Activated CD4-positive, alpha-beta memory T cell treated with anti-CD3 and anti-CD28 coated beads, Interleukin-2, amount 10 ng/mL, durations not matched to agents 7 days and 5 days (primary cell): ENCODE measurements around the gene ENC1. TPM values are rescaled to one million over a fixed set of nuclear protein-coding genes. Genes with fewer than 3 reads are reported as not detected.
A peak's percentile ranks its signal among the peaks of the same experiment; 100 is the strongest.

Source experiments
- CTCF ChIA-PET: fragments of 350-600 bp; sonication (Branson Sonifier 250); formaldehyde crosslinking; loops from one replicate; lab custom pipeline; 2021; ENCODE audit warnings: antibody characterized with exemption, inconsistent platforms; lab: Charles Lee
- POLR2A ChIA-PET: fragments of 350-600 bp; sonication (Branson Sonifier 250); formaldehyde crosslinking; loops from one replicate; lab custom pipeline; 2021; ENCODE audit warnings: antibody characterized with exemption; lab: Charles Lee
- DNase-seq: peaks from one replicate; pipeline ENCODE4 v3.0.0-alpha.2; 2020
- H3K27ac Mint-ChIP-seq: one replicate; pipeline ENCODE4 v1.8.0; 2021; ENCODE audit warnings: mild to moderate bottlenecking, mixed read lengths
- H3K27me3 Mint-ChIP-seq: one replicate; pipeline ENCODE4 v1.8.0; 2021; ENCODE audit warnings: mixed read lengths
- H3K36me3 Mint-ChIP-seq: one replicate; pipeline ENCODE4 v1.8.0; 2021; ENCODE audit warnings: low read depth, mixed read lengths
- H3K4me1 Mint-ChIP-seq: one replicate; pipeline ENCODE4 v1.8.0; 2021; ENCODE audit warnings: mixed read lengths
- H3K4me3 Mint-ChIP-seq: one replicate; pipeline ENCODE4 v1.8.0; 2021; ENCODE audit warnings: mild to moderate bottlenecking, mixed read lengths
- H3K9me3 Mint-ChIP-seq: one replicate; pipeline ENCODE4 v1.8.0; 2021; ENCODE audit warnings: mixed read lengths
- total RNA-seq, 2 experiments: library from RNA; stranded (reverse); gene quantifications; one replicate each; pipeline ENCODE4 v1.2.3, GENCODE V29; 2021

ENC1 gene
- total RNA-seq, 2 experiments from 2014 or later = 0.43 to 0.73 TPM

- H3K4me3 Mint-ChIP-seq = no peak overlapping the region
- peaks cover 12% of the 10 kb centered on the region for H3K27me3 Mint-ChIP-seq
- POLR2A ChIA-PET = no interaction called here
- peaks cover 1% of the 10 kb centered on the region for H3K4me1 Mint-ChIP-seq
- DNase-seq = no peak
- CTCF ChIA-PET = no interaction called here
- no peaks in the 10 kb centered on the region for H3K36me3 Mint-ChIP-seq
- no peaks in the 10 kb centered on the region for H3K9me3 Mint-ChIP-seq
- no peak overlapping the region for H3K27ac Mint-ChIP-seq
Measured at GRCh38 chr5:74651710-74652109, 11.2 kb upstream of the ENC1 start.

- no peaks in the 10 kb centered on the region for H3K9me3 Mint-ChIP-seq
- H3K27ac Mint-ChIP-seq = no peak overlapping the region
- peaks cover 14% of the 10 kb centered on the region for H3K27me3 Mint-ChIP-seq
- H3K4me1 Mint-ChIP-seq = peaks cover 1% of the 10 kb centered on the region
- ChIA-PET CTCF (interaction anchor here (1.0 to 1.8 kb wide), 8 partner anchors 8 to 747 kb away, joined by 3 to 12 read pairs (median 4); partner anchors contain the start of gene ENC1), POLR2A (interaction anchor here (1.3 kb wide), 1 partner anchor 10 kb away, joined by 3 read pairs; the partner anchor contains the start of gene ENC1)
- no peak overlapping the region for H3K4me3 Mint-ChIP-seq
- H3K36me3 Mint-ChIP-seq = no peaks in the 10 kb centered on the region
- no peak for DNase-seq
Measured at GRCh38 chr5:74649421-74649973, 9.0 kb upstream of the ENC1 start.

- ChIA-PET CTCF (interaction anchor here (1.0 to 1.8 kb wide), 9 partner anchors 8 to 747 kb away, joined by 3 to 12 read pairs (median 4); partner anchors contain the start of gene ENC1), POLR2A (interaction anchor here (1.3 kb wide), 1 partner anchor 9 kb away, joined by 3 read pairs; the partner anchor contains the start of gene ENC1)
- Mint-ChIP-seq H3K9me3 (no peaks in the 10 kb centered on the region), H3K4me3 (no peak overlapping the region), H3K36me3 (no peaks in the 10 kb centered on the region), H3K4me1 (peaks cover 1% of the 10 kb centered on the region), H3K27me3 (peaks cover 20% of the 10 kb centered on the region), H3K27ac (no peak overlapping the region)
- peak; percentile 42 for DNase-seq
Measured at GRCh38 chr5:74648835-74649293, 8.3 kb upstream of the ENC1 start.

GRCh38 chr5:74647096-74647495 is 6.6 kb upstream of the ENC1 start:
- CTCF ChIA-PET = interaction anchor here (1.1 to 3.5 kb wide), 2 partner anchors 743 to 745 kb away, joined by 3 to 21 read pairs; no protein-coding TSS in a partner anchor

GRCh38 chr5:74643111-74643562 is 2.6 kb upstream of the ENC1 start:
- CTCF ChIA-PET = interaction anchor here (1.6 to 3.7 kb wide), 2 partner anchors 16 to 741 kb away, joined by 4 to 20 read pairs; no protein-coding TSS in a partner anchor
- POLR2A ChIA-PET = interaction anchor here (1.0 kb wide), 1 partner anchor 12 kb away, joined by 4 read pairs; no protein-coding TSS in a partner anchor
- H3K4me3 Mint-ChIP-seq = no peak overlapping the region
- no peak for DNase-seq
- no peak overlapping the region for H3K27ac Mint-ChIP-seq
- H3K9me3 Mint-ChIP-seq = no peaks in the 10 kb centered on the region
- H3K27me3 Mint-ChIP-seq = peaks cover 42% of the 10 kb centered on the region
- peaks cover 30% of the 10 kb centered on the region for H3K4me1 Mint-ChIP-seq
- H3K36me3 Mint-ChIP-seq = no peaks in the 10 kb centered on the region

More at GRCh38 chr5:74647096-74647495, 6.6 kb upstream of the ENC1 start:
- H3K9me3 Mint-ChIP-seq = no peaks in the 10 kb centered on the region
- no peak overlapping the region for H3K4me3 Mint-ChIP-seq
- no peak overlapping the region for H3K27ac Mint-ChIP-seq
- POLR2A ChIA-PET = no interaction called here
- H3K4me1 Mint-ChIP-seq = peaks cover 3% of the 10 kb centered on the region
- no peak for DNase-seq
- peaks cover 36% of the 10 kb centered on the region for H3K27me3 Mint-ChIP-seq
- H3K36me3 Mint-ChIP-seq = no peaks in the 10 kb centered on the region

GRCh38 chr5:74642543-74642863 is 2.0 kb upstream of the ENC1 start:
- Mint-ChIP-seq H3K36me3 (no peaks in the 10 kb centered on the region), H3K4me1 (peaks cover 31% of the 10 kb centered on the region), H3K27me3 (peaks cover 45% of the 10 kb centered on the region), H3K4me3 (no peak overlapping the region), H3K9me3 (no peaks in the 10 kb centered on the region), H3K27ac (no peak overlapping the region)
- no peak for DNase-seq
- POLR2A ChIA-PET = interaction anchor here (1.0 to 1.5 kb wide), 2 partner anchors 11 to 66 kb away, joined by 4 to 6 read pairs; no protein-coding TSS in a partner anchor
- CTCF ChIA-PET = interaction anchor here (1.6 to 3.7 kb wide), 2 partner anchors 17 to 740 kb away, joined by 4 to 20 read pairs; no protein-coding TSS in a partner anchor

- no peaks in the 10 kb centered on the region for H3K36me3 Mint-ChIP-seq
- peak overlapping the region; percentile 73 for H3K4me3 Mint-ChIP-seq
- POLR2A ChIA-PET = interaction anchor here (0.7 to 1.5 kb wide), 4 partner anchors 45 to 740 kb away, joined by 3 to 6 read pairs (median 4); no protein-coding TSS in a partner anchor
- CTCF ChIA-PET = interaction anchor here (0.8 to 3.7 kb wide), 6 partner anchors 8 to 739 kb away, joined by 3 to 20 read pairs (median 4); no protein-coding TSS in a partner anchor
- H3K4me1 Mint-ChIP-seq = peaks cover 31% of the 10 kb centered on the region
- H3K27me3 Mint-ChIP-seq = peaks cover 48% of the 10 kb centered on the region
- no peaks in the 10 kb centered on the region for H3K9me3 Mint-ChIP-seq
- no peak overlapping the region for H3K27ac Mint-ChIP-seq
- no peak for DNase-seq
Measured at GRCh38 chr5:74641735-74642542, 1.4 kb upstream of the ENC1 start.

- peak overlapping the region; percentile 73 for H3K4me3 Mint-ChIP-seq
- CTCF ChIA-PET = interaction anchor here (0.6 to 3.7 kb wide), 16 partner anchors 7 to 739 kb away, joined by 3 to 20 read pairs (median 4); no protein-coding TSS in a partner anchor
- peak; percentile 39 for DNase-seq
- peaks cover 48% of the 10 kb centered on the region for H3K27me3 Mint-ChIP-seq
- no peaks in the 10 kb centered on the region for H3K9me3 Mint-ChIP-seq
- POLR2A ChIA-PET = interaction anchor here (0.7 to 2.2 kb wide), 7 partner anchors 10 to 739 kb away, joined by 3 to 9 read pairs (median 4); no protein-coding TSS in a partner anchor
- H3K36me3 Mint-ChIP-seq = no peaks in the 10 kb centered on the region
- peaks cover 31% of the 10 kb centered on the region for H3K4me1 Mint-ChIP-seq
- no peak overlapping the region for H3K27ac Mint-ChIP-seq
Measured at GRCh38 chr5:74640954-74641734, 616 bp upstream of the ENC1 start.

GRCh38 chr5:74639807-74640449 is 600 bp downstream of the ENC1 start:
- CTCF ChIA-PET = interaction anchor here (0.6 to 3.7 kb wide), 15 partner anchors 8 to 737 kb away, joined by 3 to 20 read pairs (median 5); no protein-coding TSS in a partner anchor
- Mint-ChIP-seq H3K9me3 (no peaks in the 10 kb centered on the region), H3K27ac (no peak overlapping the region), H3K36me3 (no peaks in the 10 kb centered on the region), H3K27me3 (peaks cover 50% of the 10 kb centered on the region), H3K4me1 (peaks cover 31% of the 10 kb centered on the region), H3K4me3 (peak overlapping the region; percentile 73)
- peak; percentile 43 for DNase-seq
- POLR2A ChIA-PET = interaction anchor here (1.1 to 2.2 kb wide), 5 partner anchors 9 to 182 kb away, joined by 3 to 9 read pairs (median 4); no protein-coding TSS in a partner anchor

GRCh38 chr5:74638970-74639806 is 1.3 kb downstream of the ENC1 start:
- Mint-ChIP-seq H3K27ac (no peak overlapping the region), H3K27me3 (peaks cover 48% of the 10 kb centered on the region), H3K9me3 (no peaks in the 10 kb centered on the region), H3K36me3 (no peaks in the 10 kb centered on the region), H3K4me1 (peaks cover 31% of the 10 kb centered on the region), H3K4me3 (peak overlapping the region; percentile 73)
- CTCF ChIA-PET = interaction anchor here (0.7 to 3.7 kb wide), 6 partner anchors 7 to 737 kb away, joined by 3 to 20 read pairs (median 6); no protein-coding TSS in a partner anchor
- DNase-seq = no peak
- POLR2A ChIA-PET = interaction anchor here (1.1 to 2.2 kb wide), 4 partner anchors 10 to 181 kb away, joined by 3 to 9 read pairs (median 4); no protein-coding TSS in a partner anchor

GRCh38 chr5:74638544-74638969 is 2.0 kb downstream of the ENC1 start:
- Mint-ChIP-seq H3K4me1 (peaks cover 31% of the 10 kb centered on the region), H3K27me3 (peaks cover 41% of the 10 kb centered on the region), H3K27ac (no peak overlapping the region), H3K36me3 (no peaks in the 10 kb centered on the region), H3K9me3 (no peaks in the 10 kb centered on the region), H3K4me3 (no peak overlapping the region)
- no peak for DNase-seq
- ChIA-PET CTCF (no interaction called here), POLR2A (no interaction called here)
